Measurements from ENCODE around the gene TAS2R5. TPM values are rescaled to one million over a fixed set of nuclear protein-coding genes. Genes with fewer than 3 reads are reported as not detected.

Gene TAS2R5
- total RNA-seq, 1 donor from 2014 or later, result 3.9 TPM

DNA sequence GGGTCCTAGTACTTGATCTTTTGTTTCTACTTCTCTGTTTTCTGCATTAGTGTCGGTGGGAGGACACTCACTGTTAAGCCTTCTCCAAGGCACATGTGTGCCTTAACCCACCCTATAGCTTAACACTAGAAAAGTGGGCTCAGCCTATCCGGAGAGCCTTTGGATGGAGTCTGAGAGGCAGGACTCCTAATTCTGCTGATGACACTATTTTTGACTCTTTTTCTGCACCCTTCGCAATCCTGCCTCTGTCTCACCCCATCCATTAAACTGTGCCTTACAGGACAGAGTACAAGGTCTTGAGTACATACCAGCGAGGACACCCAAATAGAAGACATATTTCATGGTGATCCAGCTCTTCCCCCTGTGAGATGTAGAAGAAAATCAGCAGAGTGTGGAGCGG lies 50.7 kb downstream of the TAS2R5 start:
- TF ChIP-seq EZH2 (IDR thresholded peaks at IDR 0.05), result no peak
- TF ChIP-seq, protein P1, sequence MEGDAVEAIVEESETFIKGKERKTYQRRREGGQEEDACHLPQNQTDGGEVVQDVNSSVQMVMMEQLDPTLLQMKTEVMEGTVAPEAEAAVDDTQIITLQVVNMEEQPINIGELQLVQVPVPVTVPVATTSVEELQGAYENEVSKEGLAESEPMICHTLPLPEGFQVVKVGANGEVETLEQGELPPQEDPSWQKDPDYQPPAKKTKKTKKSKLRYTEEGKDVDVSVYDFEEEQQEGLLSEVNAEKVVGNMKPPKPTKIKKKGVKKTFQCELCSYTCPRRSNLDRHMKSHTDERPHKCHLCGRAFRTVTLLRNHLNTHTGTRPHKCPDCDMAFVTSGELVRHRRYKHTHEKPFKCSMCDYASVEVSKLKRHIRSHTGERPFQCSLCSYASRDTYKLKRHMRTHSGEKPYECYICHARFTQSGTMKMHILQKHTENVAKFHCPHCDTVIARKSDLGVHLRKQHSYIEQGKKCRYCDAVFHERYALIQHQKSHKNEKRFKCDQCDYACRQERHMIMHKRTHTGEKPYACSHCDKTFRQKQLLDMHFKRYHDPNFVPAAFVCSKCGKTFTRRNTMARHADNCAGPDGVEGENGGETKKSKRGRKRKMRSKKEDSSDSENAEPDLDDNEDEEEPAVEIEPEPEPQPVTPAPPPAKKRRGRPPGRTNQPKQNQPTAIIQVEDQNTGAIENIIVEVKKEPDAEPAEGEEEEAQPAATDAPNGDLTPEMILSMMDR (IDR thresholded peaks at IDR 0.05), result no peak
- no peak for TF ChIP-seq EZH2phosphoT487 (IDR thresholded peaks at IDR 0.05)
- H3K9me3 ChIP-seq (ENCODE audit: low read depth), result no peaks in the 10 kb centered on the region
- H3K4me2 ChIP-seq, result no peak overlapping the region
- no peak overlapping the region for H3K9ac ChIP-seq
- no peaks in the 10 kb centered on the region for H3K27me3 ChIP-seq
- no peaks in the 10 kb centered on the region for H3K36me3 ChIP-seq
- Mint-ChIP-seq H3K4me3 (no peak overlapping the region), H3K36me3 (no peaks in the 10 kb centered on the region), H3K27ac (no peak overlapping the region), H3K4me1 (no peaks in the 10 kb centered on the region), H3K9me3 (no peaks in the 10 kb centered on the region), H3K27me3 (ENCODE audit: insufficient read depth, low read depth) (no peaks in the 10 kb centered on the region)
- no peak overlapping the region for H3K4me3 ChIP-seq
- H3K27ac ChIP-seq, result no peak overlapping the region
- no peaks in the 10 kb centered on the region for H4K20me1 ChIP-seq (ENCODE audit: low read depth)
- no peaks in the 10 kb centered on the region for H3K79me2 ChIP-seq (ENCODE audit: low read depth)
- H3F3A ChIP-seq (ENCODE audit: low read depth), result no peaks in the 10 kb centered on the region
- H3K4me1 ChIP-seq, result no peaks in the 10 kb centered on the region
- DNase-seq (ENCODE audit: low spot score), result no peak
- H2AFZ ChIP-seq (replicated peaks), result no peak overlapping the region

Other genes with a start within 250 kb of the TAS2R5 start
- gene AGK, start 238.8 kb upstream of the TAS2R5 start, total RNA-seq (ENCODE audit: low replicate concordance), result 32.7 and 42.6 TPM in 2 replicates
- 19.7 and 23.5 TPM in 2 replicates for gene DENND11, start 88.1 kb upstream of the TAS2R5 start, total RNA-seq (ENCODE audit: low replicate concordance)
- gene WEE2, start 81.9 kb upstream of the TAS2R5 start, total RNA-seq (ENCODE audit: low replicate concordance), result 0.12 TPM in 1 of 2 replicates, not detected in the other
- gene SSBP1, start 51.9 kb upstream of the TAS2R5 start, total RNA-seq (ENCODE audit: low replicate concordance), result 219 and 402 TPM in 2 replicates
- 1.2 and 2.2 TPM in 2 replicates for gene TAS2R3, start 26.1 kb upstream of the TAS2R5 start, total RNA-seq (ENCODE audit: low replicate concordance)
- gene TAS2R4, start 13.5 kb upstream of the TAS2R5 start, total RNA-seq (ENCODE audit: low replicate concordance), result 2.2 and 2.8 TPM in 2 replicates
- gene PRSS37, start 51.3 kb downstream of the TAS2R5 start, total RNA-seq (ENCODE audit: low replicate concordance), result not detected in 2 replicates
- 0.07 TPM in 1 of 2 replicates, not detected in the other for gene OR9A4, start 126.2 kb downstream of the TAS2R5 start, total RNA-seq (ENCODE audit: low replicate concordance)
- not detected in 2 replicates for gene CLEC5A, start 156.8 kb downstream of the TAS2R5 start, total RNA-seq (ENCODE audit: low replicate concordance)
- not detected in 2 replicates for gene TAS2R38, start 183.6 kb downstream of the TAS2R5 start, total RNA-seq (ENCODE audit: low replicate concordance)
- 0.56 and 0.60 TPM in 2 replicates for gene MGAM, start 205.7 kb downstream of the TAS2R5 start, total RNA-seq (ENCODE audit: low replicate concordance)

Data from neural progenitor cell (in vitro differentiated cells).